ENCODE data around the gene SERPINB1.

- TF ChIP-seq, protein P1, sequence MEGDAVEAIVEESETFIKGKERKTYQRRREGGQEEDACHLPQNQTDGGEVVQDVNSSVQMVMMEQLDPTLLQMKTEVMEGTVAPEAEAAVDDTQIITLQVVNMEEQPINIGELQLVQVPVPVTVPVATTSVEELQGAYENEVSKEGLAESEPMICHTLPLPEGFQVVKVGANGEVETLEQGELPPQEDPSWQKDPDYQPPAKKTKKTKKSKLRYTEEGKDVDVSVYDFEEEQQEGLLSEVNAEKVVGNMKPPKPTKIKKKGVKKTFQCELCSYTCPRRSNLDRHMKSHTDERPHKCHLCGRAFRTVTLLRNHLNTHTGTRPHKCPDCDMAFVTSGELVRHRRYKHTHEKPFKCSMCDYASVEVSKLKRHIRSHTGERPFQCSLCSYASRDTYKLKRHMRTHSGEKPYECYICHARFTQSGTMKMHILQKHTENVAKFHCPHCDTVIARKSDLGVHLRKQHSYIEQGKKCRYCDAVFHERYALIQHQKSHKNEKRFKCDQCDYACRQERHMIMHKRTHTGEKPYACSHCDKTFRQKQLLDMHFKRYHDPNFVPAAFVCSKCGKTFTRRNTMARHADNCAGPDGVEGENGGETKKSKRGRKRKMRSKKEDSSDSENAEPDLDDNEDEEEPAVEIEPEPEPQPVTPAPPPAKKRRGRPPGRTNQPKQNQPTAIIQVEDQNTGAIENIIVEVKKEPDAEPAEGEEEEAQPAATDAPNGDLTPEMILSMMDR (IDR thresholded peaks at IDR 0.05 in 2 of 3, conservative IDR thresholded peaks at IDR 0.05 in 1 of 3; ENCODE audit: insufficient read depth in 2 of 3, low read depth in 1 of 3, low read length in 3 of 3) = no peak
- TF ChIP-seq CCAR2 (IDR thresholded peaks at IDR 0.05; ENCODE audit: low read depth, low read length) = no peak
- TF ChIP-seq MYC (IDR thresholded peaks at IDR 0.05; ENCODE audit: low read depth, low read length) = no peak
- no peak for TF ChIP-seq MYC (CRISPR knock-in tag; IDR thresholded peaks at IDR 0.05; ENCODE audit: borderline replicate concordance, low read depth)
- TF ChIP-seq JUN (IDR thresholded peaks at IDR 0.05; ENCODE audit: borderline replicate concordance, low read depth, low read length) = no peak
- TF ChIP-seq JUN (CRISPR knock-in tag; IDR thresholded peaks at IDR 0.05; ENCODE audit: borderline replicate concordance) = no peak
- no peak for TF ChIP-seq POLR2A (conservative IDR thresholded peaks at IDR 0.05)
- no peak for TF ChIP-seq ZNF133 (CRISPR knock-in tag; IDR thresholded peaks at IDR 0.05)
- no peak for TF ChIP-seq PCBP1 (IDR thresholded peaks at IDR 0.05; ENCODE audit: low read depth, low read length, poor library complexity, severe bottlenecking)
- no peak for TF ChIP-seq SIN3B (IDR thresholded peaks at IDR 0.05; ENCODE audit: low read depth)
- TF ChIP-seq TARDBP (IDR thresholded peaks at IDR 0.05) = no peak
- TF ChIP-seq MAFK (IDR thresholded peaks at IDR 0.05; ENCODE audit: low read length) = no peak
- no peak for TF ChIP-seq ELF1 (tag; IDR thresholded peaks at IDR 0.05)
- TF ChIP-seq NBN (IDR thresholded peaks at IDR 0.05; ENCODE audit: low read depth) = no peak
- no peak for TF ChIP-seq HDAC1 (IDR thresholded peaks at IDR 0.05)
- peak; percentile 65 for TF ChIP-seq PKNOX1 (IDR thresholded peaks at IDR 0.05)
Measured at GRCh38 chr6:2800552-2801316, 40.9 kb downstream of the SERPINB1 start.
